Ovary (tissue), 9 donors: ENCODE measurements around the gene B4GALT7. TPM values are rescaled to one million over a fixed set of nuclear protein-coding genes. Genes with fewer than 3 reads are reported as not detected.

Experiments used
- DNase-seq, 5 donors: peaks; one replicate each; pipeline ENCODE4 v3.0.0-alpha.2; 2019 to 2020
- H3K27ac ChIP-seq, 2 donors: fragments of 200-600 bp; one replicate each; pipeline versions ENCODE4 v1.5.1 to v1.8.0; 2019 to 2022
- H3K27me3 ChIP-seq: fragments of 200-600 bp; one replicate; pipeline ENCODE4 v1.8.0; 2022
- H3K36me3 ChIP-seq: fragments of 200-600 bp; sonication (generic); one replicate; pipeline ENCODE4 v1.5.1; 2019
- H3K4me1 ChIP-seq: one replicate; pipeline ENCODE4 v1.8.1; 2013; ENCODE audit warnings: mild to moderate bottlenecking, moderate library complexity; ENCODE audit not compliant: insufficient read depth
- H3K4me3 ChIP-seq: fragments of 200-600 bp; sonication (generic); one replicate; pipeline ENCODE4 v1.5.1; 2017
- H3K9me3 ChIP-seq, 2 donors: fragments of 200-600 bp in 1 of 2; sonication (generic) in 1 of 2; one replicate each; pipeline versions ENCODE4 v1.5.1 to v1.8.1; 2013 to 2019; ENCODE audit warnings: mild to moderate bottlenecking in 1 of 2, moderate library complexity in 1 of 2
- EP300 ChIP-seq: sonication (generic); formaldehyde crosslinking; IDR thresholded peaks from one replicate; pipeline ENCODE4 v1.6.1; 2017; ENCODE audit warnings: antibody characterized with exemption
- POLR2A ChIP-seq: fragments of 450-650 bp; IDR thresholded peaks from one replicate; pipeline ENCODE4 v1.6.1; 2017; ENCODE audit warnings: antibody characterized with exemption, mild to moderate bottlenecking, moderate library complexity
- WGBS, 3 donors: extraction: QIAGEN DNeasy Blood & Tissue Kit in 1 of 3; methylation state at CpG; one replicate each; pipeline versions ENCODE4 v1.1.5 to v1.1.7; 2013 to 2017; 5-methylcytosine and 5-hydroxymethylcytosine counted together
- intact Hi-C, 4 donors: fragments of 100-400 bp; cut with DNase I; formaldehyde crosslinking; loops; one replicate each; pipeline versions ENCODE4 v1.11.0 to v1.15.1; 2022 to 2023
- polyA plus RNA-seq, 2 donors: library from polyadenylated mRNA; stranded (reverse); fragments of 200-250 nt in 1 of 2; fragments of 350-450 nt in 1 of 2; fragmentation: Illumina TruSeq in 1 of 2; extraction: RNeasy Lipid Tissue Mini Kit (QIAGEN cat#74804) in 1 of 2; gene quantifications; one replicate each; pipeline ENCODE4 v1.2.3, GENCODE V29; 2013 to 2014
- total RNA-seq, 7 donors: library from RNA; depleted of rRNA in 2 of 7; stranded (reverse); fragments of >200 nt in 2 of 7; fragmentation: NEBNext Ultra II Directional in 3 of 7; extraction: Animal tissue kit (Norgen Biotek cat#: 25700) in 3 of 7; gene quantifications; one replicate each; pipeline versions ENCODE4 v1.1.0 to v1.2.4, GENCODE V29; 2016 to 2023
- TF ChIP-seq, protein P1 (sequence below), 3 donors: fragments of 450-650 bp in 2 of 3; fragments of 200-600 bp in 1 of 3; IDR thresholded peaks; one replicate each; pipeline versions ENCODE4 v1.5.1 to v1.8.0; 2016 to 2022; ENCODE audit warnings: antibody characterized with exemption in 3 of 3, mild to moderate bottlenecking in 1 of 3
- donor health status: DM: no; HTN: no; CAD: no; lungs with moderate emphysema.
- donor health status: DM: no; HTN: no; CAD: no.
- donor health status: Bipolar disorder and iron deficiency.
- donor health status: DM: yes; HTN: yes; CAD: no.
- donor health status: DM: no; HTN: no; CAD: no.
- donor health status: DM: yes; HTN: yes; CAD: no.

The B4GALT7 gene
- total and polyA plus RNA-seq, 9 donors, result 8.5 to 40.0 (median 27.2) TPM

DNA sequence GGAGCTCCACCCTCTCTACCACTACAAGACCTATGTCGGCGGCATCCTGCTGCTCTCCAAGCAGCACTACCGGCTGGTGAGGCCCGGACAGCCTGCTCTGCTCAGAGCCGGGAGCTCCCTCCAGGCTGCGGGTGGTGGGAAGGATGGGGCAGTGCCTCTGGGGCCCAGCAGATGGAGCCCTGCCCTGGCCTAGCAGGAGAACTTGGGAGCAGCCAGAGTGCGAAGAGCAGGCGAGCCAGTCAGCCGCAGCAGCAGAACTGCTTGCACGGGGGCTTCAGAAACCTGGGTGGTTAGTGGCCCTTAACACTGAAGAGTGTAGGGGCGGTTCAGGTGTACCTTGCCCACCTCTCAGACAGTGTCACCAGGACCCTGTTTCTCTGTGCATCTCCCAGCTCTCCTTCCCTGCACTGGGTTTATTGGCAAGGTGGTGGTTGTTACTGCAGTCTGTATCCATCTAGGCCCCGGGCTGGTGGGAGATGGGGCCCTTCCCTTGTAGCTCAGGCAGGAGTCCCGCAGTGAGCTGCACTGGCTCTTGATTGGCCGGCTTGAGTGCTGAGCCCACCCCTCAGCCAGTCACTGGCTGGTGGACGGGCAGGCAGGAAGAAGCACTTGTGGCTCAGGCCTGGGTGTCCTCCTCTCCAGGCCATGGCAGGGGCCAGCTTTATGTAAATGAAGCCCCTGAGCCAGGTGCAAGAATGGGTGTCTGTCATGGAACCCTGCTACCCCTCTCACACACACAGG, 7.7 kb downstream of the B4GALT7 start:
- peaks cover 2% of the 10 kb centered on the region for H3K4me1 ChIP-seq
- H3K9me3 ChIP-seq, result no peaks in the 10 kb centered on the region
- no peak for TF ChIP-seq EP300
- TF ChIP-seq, protein P1, sequence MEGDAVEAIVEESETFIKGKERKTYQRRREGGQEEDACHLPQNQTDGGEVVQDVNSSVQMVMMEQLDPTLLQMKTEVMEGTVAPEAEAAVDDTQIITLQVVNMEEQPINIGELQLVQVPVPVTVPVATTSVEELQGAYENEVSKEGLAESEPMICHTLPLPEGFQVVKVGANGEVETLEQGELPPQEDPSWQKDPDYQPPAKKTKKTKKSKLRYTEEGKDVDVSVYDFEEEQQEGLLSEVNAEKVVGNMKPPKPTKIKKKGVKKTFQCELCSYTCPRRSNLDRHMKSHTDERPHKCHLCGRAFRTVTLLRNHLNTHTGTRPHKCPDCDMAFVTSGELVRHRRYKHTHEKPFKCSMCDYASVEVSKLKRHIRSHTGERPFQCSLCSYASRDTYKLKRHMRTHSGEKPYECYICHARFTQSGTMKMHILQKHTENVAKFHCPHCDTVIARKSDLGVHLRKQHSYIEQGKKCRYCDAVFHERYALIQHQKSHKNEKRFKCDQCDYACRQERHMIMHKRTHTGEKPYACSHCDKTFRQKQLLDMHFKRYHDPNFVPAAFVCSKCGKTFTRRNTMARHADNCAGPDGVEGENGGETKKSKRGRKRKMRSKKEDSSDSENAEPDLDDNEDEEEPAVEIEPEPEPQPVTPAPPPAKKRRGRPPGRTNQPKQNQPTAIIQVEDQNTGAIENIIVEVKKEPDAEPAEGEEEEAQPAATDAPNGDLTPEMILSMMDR (IDR thresholded peaks at IDR 0.05), result peak; percentile 60 to 78 (median 73)
- no peaks in the 10 kb centered on the region for H3K27me3 ChIP-seq
- H3K27ac ChIP-seq, result no peak overlapping the region
- peak; percentile 69 to 89 (median 73) for DNase-seq
- intact Hi-C loops, result loop anchor here in 1 of 4 donors (10.0 kb wide), 2 partner anchors 457 to 557 kb away; no protein-coding TSS in a partner anchor
- no peaks in the 10 kb centered on the region for H3K36me3 ChIP-seq
- no peak overlapping the region for H3K4me3 ChIP-seq
- WGBS, 3 donors, result 11 to 20% (median 16%) methylated on average over 15 of the region's 15 CpGs

DNA sequence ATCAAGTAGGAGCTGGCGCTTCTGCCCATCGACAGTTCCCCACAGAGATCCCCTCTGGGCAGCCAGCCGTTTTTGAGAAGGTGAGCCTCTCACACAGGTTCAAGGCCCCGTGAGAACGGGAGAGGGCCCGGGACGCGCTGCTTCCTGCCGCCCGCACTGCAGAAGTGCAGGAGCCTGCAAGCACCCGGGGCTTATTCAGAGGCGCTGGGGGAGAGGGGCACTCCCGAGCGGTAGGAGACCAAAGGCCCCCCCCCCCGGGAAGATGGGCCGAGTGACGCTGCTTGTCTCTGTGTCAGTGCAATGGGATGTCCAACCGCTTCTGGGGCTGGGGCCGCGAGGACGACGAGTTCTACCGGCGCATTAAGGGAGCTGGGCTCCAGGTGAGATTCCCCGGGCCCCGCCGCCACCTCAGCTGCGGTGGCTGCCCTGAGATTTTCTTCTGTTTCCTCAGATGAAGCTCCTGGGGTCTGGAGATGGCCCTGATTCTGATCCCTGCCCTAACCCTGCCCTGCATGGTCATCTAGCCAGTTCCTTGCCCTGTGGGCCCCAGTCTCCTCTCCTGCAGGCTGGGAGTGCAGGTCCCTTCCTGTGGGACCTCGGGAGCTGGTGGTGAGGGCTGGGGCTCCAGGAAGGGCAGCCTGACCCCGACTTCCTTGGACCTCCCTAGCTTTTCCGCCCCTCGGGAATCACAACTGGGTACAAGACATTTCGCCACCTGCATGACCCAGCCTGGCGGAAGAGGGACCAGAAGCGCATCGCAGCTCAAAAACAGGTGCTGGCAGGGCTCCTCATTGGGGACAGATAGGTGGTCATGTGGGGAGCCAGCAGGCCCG, 8.5 kb downstream of the B4GALT7 start:
- no peak overlapping the region for H3K27ac ChIP-seq
- 70 to 84% (median 71%) methylated on average over 37 of the region's 37 CpGs for WGBS, 3 donors
- intact Hi-C loops, result loop anchor here in 1 of 4 donors (10.0 kb wide), 2 partner anchors 456 to 556 kb away; no protein-coding TSS in a partner anchor

DNA sequence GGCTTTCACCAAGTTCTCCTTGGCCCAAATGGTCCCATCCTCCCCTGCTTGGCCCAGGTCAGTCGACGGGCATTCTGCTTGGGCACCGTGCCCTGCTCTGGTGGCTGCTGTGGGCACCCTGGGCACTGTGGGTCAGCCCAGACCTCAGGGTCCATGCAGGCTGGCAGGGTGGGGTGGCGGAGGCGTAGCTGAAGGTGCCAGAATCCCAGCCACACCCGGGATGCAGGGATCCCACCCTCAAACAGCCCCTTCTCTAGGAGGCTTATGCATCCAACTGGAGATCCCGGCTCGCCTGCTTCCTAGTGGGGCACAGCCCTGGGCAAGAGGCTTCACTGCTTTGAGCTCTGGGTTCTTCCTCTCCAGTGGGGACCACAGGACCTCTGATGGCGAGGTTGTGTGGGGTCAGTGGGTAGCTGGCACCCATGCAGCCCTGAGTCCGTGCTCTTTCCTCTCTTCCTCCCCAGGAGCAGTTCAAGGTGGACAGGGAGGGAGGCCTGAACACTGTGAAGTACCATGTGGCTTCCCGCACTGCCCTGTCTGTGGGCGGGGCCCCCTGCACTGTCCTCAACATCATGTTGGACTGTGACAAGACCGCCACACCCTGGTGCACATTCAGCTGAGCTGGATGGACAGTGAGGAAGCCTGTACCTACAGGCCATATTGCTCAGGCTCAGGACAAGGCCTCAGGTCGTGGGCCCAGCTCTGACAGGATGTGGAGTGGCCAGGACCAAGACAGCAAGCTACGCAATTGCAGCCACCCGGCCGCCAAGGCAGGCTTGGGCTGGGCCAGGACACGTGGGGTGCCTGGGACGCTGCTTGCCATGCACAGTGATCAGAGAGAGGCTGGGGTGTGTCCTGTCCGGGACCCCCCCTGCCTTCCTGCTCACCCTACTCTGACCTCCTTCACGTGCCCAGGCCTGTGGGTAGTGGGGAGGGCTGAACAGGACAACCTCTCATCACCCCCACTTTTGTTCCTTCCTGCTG, 9.4 kb downstream of the B4GALT7 start:
- Histone ChIP-seq H3K36me3 (no peaks in the 10 kb centered on the region), H3K4me1 (peaks cover 2% of the 10 kb centered on the region), H3K9me3 (no peaks in the 10 kb centered on the region), H3K27ac (no peak overlapping the region), H3K27me3 (no peaks in the 10 kb centered on the region), H3K4me3 (no peak overlapping the region)
- intact Hi-C loops, result loop anchor here in 1 of 4 donors (10.0 kb wide), 2 partner anchors 455 to 555 kb away; no protein-coding TSS in a partner anchor
- no peak for DNase-seq
- 63 to 79% (median 68%) methylated on average over 18 to 21 of the region's 21 CpGs for WGBS, 3 donors
- TF ChIP-seq, protein P1 (IDR thresholded peaks at IDR 0.05), result no peak
- TF ChIP-seq EP300 (no peak), POLR2A (no peak)

More for the DNA sequence above, 8.5 kb downstream of the B4GALT7 start:
- H3K27me3 ChIP-seq, result no peaks in the 10 kb centered on the region
- H3K4me3 ChIP-seq, result no peak overlapping the region
- peaks cover 2% of the 10 kb centered on the region for H3K4me1 ChIP-seq
- no peaks in the 10 kb centered on the region for H3K36me3 ChIP-seq
- DNase-seq, result no peak
- TF ChIP-seq EP300 (no peak), POLR2A (no peak)
- TF ChIP-seq, protein P1 (IDR thresholded peaks at IDR 0.05), result no peak
- no peaks in the 10 kb centered on the region for H3K9me3 ChIP-seq
